Central memory CD4-positive, alpha-beta T cell (primary cell): ENCODE results near the gene RNASE11.
A peak's percentile ranks its signal among the peaks of the same experiment; 100 is the strongest.
"Not testable (repeated sequence)": the region's sequence is repeated elsewhere in the genome, so short reads cannot be mapped to it uniquely, and the experiment has no call there.

Source experiments
- DNase-seq: peaks from one replicate; pipeline ENCODE4 v3.0.0; 2022

RNASE11 gene

DNA sequence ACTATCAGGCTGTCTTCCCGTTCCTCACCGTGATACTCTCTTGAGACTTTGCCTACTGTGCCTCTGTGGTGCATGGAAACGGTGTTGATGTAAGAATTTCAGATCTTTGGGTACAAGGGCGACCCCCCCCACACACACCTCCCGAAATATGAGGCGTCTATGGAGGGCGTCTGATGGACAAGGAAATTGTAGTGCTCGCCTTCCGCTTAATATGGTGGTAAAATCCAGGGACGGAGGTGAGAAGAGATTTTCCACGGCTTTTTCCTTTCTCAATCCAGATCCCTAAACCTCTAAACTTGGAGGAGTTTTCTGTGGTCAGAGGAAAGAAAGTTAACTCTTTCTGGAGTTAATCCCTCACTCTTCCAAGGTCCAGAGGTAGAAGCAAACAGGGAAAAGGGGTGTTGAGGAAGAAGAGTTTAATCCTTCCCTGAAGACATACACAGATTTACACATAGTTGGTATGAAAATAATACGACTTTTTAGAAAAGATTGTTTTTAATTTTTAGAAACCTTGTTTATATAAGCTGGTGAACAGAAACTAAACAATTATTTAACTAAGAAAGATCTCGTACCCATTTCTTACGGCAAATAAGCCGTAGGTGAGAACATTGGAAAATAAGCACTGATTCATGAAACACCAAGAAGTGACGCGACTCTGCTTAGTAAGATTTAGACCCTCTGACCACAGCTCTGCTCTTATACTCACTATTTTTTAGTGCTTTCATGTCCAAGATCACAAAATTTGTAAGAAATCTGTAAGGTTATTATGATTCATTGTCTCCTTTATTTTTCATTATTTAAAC lies 26.4 kb upstream of the RNASE11 start:
- DNase-seq, result no peak

DNA sequence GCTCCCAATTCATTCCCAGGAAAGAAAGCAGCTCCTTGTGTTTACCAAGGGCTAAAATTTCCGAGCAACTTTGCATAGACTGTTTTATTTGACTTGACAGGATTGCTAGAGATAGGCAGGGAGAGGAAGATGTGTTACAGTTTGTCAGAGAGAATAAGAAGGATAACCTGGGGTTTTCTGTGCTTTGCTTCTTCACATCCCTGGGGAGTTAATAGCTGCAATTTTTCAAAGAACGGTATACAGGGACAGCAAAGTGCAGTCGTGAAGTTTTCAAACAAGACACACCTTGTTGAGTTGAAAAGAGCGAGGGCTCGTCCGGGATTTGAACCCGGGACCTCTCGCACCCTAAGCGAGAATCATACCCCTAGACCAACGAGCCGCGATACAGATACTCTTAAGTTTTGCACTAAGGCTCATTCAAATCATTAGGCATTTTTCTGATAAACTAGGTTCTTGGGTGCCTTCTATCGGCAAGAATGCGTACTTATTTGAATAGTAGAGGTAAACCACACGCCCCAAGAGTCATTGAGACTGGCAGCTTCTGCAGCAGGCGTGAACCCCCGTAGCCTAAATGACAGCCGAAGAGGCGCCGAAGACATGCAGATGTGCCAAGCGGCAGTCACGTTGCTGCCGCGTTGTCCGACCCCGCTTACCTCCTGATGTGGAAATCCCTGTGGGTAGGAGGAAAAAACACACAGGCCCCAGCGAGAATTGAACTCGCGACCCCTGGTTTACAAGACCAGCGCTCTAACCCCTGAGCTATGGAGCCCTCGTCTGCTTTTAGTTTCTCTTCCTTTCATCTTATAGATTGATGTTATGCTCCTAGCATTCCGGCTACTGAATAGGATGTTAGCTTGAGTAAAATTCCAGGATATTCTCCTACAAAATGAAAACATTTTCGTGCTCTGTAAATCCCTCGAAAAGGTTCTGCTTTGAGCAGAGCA lies 25.6 kb upstream of the RNASE11 start:
- peak; percentile 92 for DNase-seq

DNA sequence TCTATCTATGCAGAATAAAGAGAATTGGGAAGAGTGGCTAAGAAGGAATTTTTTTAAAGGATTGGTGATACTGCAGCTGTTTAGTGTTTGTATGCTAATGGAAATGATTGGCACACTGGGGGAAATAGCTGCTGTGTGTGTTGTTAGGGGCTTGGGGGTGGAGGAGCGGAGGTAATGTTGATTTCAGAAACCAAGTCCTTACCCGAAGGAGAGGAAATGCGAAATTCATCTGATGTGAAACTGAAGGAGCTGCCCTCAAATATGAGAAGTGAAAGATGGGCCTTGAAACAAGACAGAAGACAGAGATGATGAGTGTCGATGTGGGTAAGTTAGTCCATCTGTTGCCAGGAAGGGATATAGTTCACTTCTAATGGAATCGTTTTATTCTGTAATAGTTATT lies 24.6 kb upstream of the RNASE11 start:
- no peak for DNase-seq

DNA sequence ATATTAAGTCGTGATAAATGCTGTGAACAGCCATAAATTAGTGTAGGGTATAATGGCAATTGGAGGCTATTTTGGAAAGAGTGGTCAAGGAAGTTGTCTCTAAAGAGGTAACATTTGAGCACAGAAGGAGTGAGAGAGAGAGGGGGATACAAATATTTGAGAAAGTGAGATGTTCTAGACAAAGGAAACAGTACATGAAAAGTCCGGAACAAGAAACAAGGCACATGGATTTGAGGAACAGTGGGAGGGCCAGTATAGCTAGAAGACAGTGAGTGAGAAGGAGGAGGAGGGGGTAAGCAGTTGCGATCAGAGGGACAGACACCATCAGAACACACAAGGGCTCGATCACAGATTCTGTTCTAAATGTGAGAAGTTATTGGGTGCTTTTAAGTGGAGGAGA lies 23.5 kb upstream of the RNASE11 start:
- no peak for DNase-seq

DNA sequence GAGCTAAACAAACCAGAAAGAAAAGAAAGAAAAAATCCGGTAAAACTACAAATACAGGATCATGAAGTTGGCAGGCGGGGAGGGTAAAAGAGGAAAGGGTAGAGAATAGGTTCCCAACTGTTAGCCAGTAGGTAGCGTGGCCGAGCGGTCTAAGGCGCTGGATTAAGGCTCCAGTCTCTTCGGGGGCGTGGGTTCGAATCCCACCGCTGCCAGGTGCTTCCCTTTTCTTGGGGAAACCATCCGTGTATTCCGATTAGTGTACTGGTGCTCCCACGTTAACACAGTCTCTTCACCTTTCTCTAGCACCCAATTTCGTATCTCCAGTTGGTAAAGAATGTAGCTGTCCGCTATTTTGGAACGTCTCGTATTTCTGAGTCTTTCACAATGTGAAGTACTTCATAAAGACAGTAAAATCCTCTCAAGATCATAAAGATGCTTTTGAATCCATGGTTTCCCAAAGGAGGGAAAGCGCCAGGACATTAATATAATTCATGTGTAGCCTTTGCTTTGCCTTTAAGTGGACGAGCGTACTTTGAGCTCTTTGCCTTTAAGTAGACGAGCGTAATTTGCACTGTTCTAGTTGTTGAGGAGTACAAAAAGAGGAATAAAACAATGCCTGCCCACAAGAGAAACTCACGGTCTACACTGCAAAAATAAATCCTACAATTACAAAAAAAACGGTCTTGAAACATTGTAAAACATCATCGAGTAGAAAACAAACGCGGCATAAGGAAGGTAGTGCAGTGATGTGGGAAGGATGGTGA lies 22.4 kb upstream of the RNASE11 start:
- DNase-seq, result peak; percentile 69

DNA sequence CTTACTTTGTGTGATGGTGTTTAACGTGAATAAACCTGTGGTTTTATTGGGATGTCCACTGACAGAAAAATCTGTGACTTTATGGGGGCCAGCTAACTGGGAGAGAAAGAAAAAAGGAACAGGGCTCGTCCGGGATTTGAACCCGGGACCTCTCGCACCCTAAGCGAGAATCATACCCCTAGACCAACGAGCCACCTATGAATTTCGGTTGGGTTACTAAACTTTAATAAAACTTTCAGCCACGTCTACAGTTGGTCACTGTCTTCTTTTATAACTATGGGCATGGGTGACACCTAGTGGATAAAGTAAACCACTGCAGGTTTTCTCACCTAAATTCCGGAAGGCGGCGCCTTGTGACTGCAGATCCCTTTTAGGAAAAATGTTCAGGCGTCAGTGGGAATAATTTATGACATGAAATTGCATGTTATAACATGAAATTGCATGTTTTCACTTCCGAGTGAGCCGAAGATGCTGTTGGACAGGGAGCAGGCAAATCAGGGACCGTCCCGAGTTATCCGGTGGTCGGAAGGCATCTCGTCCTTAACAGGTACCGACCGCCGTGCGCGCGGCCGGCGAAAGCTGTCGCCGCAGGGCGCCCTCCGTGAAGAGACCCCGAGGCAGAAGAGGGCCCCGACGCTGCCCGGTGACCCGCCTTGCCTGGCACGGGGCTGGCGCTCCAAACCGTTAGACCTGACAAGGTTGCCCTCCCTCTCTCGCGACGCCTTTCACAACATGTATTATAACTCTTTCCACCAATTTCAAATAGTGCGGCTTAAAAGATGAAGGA lies 21.6 kb upstream of the RNASE11 start:
- peak; percentile 76 for DNase-seq

DNA sequence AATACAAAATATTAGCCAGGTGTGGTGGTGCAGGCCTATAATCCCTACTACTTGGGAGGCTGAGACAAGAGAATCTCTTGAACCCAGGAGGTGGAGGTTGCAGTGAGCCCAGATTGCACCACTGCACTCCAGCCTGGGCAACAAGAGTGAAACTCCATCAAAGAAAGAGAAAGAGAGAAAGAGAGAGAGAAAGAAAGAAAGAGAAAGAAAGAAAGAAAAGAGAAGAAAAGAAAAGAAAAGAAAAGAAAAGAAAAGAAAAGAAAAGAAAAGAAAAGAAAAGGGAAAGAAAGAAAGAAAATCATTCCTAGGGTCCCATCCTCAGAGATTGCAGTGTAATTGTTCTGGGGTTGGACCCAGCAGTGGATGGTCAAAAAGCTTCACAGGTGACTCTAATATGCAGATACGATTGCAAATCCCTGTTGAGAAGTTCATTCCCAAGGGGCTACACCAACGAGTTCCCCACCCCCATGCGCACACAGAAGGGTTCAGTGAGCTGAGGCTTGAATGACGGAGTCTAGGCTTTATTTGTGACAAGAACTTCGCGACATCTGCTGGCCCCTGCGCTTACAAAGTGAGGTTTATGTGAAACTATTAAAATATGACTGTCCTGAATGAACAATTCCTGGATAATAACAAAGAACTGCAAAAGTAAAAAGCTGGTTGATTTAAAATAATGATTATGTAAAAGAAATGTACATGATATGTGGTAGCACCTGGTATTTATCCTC lies 20.7 kb upstream of the RNASE11 start:
- no peak for DNase-seq

DNA sequence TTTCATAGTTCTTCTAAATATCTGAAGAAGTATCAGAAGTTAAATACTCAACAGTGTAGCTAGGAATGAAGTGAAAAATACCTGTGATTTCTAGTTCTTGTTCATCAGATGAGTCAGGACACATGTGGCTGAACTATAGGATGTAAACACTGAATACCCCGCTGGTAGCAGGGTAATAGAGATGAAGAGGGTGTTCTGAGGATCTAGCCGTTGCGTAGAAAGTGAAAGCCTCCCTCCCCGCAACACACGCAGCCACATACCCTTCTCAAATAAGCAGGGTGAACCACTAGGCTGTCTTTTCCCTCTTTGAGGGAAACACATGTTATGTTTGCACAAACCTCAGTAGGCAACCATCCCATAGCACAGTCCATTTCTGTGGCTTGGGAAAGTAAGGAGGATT lies 19.8 kb upstream of the RNASE11 start:
- DNase-seq, result no peak

DNA sequence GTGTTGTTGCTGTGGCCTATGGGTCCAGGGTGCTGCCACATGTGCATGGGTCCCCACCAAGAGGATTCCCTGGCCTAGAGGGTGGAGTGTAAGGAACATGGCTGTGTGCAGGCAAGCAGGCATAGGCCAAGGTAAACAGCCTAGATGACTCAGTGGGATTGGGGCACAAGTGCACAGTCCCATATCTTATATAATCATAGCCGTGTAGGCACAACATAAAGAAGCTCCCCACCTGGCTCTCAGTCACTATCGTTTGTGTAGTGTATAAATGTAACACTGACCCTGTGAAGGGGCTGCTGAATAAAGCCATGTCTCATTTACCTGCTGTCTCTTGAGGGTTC lies 19.1 kb upstream of the RNASE11 start:
- no peak for DNase-seq

DNA sequence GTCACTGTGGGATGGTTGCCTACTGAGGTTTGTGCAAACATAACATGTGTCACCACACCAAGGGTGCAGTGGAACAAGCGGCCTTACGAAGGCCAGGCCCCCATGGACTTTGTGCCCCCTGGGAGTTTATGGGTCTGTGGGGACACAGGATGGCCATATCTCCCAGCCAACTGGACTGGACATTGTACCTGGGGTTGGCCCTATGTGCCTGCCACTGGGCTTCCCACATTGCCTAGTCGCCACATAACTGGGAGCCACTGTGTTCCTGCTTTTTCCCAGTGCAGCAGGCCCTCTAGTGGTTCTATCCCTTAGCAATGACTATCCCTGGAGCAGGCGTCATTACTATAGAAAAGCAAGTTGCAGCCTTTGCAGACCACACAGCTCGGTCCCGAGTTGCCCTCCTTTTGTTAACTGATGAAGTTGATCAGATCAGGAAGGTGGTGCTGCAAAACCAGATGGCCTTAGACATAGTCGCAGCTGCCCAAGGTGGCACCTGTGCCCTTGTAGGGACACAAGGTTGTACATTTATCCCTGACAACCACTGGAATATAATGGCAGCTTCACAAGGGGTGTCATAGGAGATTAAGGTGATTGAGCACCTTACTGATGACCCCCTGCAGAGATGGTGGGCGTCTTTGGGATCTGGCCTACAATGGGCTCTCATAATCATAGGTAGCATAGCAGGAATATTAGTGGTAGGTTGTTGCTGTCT lies 18.5 kb upstream of the RNASE11 start:
- no peak for DNase-seq

DNA sequence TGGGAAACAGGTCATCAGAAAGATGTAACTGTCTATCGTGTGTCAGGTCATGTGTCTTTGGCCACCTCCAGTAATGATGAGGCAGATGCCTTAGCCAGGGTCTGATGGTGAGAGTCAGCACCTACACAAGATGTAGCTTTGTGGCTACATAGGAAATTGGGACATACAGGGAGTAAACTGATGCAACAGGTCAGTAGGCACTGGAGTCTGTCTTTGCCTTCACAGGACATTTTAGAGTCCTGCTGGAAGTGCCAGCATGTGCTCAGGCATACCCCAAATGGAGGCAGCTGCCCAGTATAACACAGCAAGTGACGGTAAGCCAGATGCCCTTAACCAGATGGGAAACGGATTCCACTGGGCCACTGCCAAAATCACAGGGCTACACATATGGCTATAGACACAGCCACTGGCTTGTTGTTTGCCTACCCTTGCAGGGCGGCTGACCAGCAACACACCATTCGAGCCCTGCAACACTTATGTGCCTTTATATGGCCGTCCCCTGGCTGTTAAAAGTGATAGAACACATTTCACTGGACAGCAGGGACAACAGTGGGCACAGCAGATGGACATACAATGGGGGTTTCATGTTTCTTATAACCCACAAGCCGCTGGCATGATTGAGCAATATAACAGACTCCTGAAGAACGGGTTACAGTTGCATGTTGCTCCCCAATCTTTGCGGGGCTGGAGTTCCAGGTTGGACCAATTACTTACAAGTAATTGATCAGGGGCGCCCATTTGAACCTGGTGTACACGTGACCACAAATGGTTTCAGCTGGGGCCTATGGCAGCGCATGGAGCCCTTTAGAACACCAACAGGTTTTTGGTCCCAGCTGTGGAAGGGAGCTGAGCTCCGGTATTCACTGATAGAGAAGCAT lies 16.3 kb upstream of the RNASE11 start:
- no peak for DNase-seq

DNA sequence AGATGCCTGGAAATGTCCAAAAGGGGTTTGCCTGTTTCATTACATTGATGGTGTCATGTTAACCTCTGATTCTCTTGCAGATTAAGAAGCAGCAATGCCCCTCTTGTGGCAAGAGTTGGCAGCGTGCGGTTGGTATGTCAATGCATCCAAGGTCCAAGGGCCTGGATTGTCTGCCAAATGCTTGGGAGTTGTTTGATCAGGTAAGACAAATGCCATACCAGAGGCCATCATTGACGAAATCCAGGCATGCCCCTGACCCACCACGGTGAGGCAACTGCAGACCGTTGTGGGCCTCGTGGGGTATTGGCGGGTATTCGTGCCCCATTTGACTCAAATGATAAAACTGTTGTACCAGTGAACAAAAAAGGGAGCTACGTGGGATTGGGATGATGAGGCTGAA lies 14.8 kb upstream of the RNASE11 start:
- no peak for DNase-seq

DNA sequence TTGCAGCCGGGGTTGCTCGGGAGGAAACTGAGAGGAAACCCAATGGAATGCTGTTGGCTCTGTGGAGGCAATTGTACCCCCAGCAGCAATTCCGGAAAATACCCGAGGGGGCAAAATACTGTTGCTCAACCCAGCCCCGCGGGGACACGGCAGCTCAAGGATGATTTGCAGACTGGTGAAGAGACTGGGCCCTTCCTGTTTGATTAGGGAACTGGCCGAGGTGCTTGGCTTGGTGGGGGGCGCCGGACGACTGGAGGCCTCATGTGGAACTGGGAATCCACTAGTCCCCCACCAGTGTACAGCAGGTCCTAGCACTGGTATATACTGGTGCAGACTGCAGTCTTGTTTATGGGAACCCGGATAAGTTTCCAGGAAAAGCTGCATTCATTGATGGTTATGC lies 13.7 kb upstream of the RNASE11 start:
- no peak for DNase-seq

DNA sequence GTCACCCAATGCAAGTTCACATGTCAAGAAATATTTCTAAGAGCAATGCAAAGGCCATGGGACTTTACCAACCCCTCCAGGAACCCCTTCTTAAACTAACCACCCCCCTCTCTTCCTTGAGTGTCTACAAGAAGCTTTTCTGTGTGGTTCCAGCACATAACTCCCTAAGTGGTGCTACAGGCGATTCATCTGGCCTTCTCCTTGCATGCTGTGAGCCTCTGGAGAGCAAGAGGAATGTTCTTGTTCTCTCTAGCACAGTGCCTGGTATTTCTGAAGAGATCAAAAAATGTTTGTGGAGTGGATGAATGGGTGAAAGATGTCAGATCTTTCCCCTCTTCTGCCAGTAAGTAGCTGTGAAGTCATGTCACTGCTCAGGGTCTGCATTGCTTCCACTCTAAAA lies 9.3 kb upstream of the RNASE11 start:
- no peak for DNase-seq

DNA sequence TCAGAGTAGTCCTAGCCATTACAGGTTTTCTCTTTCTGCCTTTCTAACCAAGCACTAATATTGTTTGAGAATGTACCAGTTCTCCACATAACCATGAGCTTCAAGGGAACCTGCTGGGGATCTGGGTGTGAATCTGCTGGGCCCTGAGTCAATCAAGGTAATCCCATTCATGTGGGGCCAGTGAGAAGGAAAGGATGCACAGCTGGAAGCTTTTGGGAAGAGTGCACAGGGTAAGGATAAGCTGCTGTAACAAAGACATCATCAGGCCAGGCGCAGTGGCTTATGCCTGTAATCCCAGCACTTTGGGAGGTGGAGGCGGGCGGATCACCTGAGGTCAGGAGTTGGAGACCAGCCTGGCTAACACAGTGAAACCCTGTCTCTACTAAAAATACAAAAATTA lies 7.9 kb upstream of the RNASE11 start:
- DNase-seq, result not testable (repeated sequence)

DNA sequence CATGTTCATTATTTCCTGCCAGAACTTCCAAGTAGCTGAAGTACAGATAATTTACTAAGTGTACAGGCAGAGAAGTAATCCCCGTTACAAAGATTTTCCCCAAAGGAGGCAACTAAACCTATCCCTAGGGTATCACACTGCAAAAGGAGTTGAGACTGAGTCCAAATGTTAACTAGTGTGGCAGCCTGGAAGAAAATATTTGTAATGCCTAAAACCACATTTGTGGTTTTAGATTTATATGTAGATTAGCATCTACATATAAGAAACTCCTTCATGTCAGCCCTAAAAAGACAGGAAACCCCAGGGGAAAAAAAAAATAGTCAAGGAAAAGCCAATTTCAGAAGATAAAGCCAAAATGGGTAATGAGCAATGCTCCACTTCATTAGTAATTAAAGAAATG lies 4.8 kb upstream of the RNASE11 start:
- DNase-seq, result no peak

DNA sequence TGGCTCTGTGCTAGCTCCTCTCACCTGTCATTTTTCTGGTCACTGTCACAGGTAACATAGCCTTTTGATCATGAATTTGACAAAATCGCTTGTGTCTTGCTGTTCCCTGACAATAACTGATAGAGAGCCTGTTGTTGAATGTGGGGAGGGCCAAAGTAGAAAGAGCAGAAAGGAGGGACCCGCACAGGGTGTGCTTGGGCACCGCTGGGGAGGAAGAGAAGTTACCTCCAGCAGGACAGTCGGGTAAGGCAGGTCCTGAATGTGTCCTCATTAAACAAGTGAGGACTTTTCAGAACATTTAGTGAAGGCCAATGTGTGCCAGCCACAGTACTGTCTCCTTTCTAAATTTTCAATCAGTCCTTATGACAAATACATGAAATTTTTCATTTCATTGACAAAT lies 3.4 kb upstream of the RNASE11 start, which contains the start of gene RNASE12:
Gene RNASE12, minus strand, starts transcription at position 142 of the 400 bp plus-strand sequence. CDS start 653 bp downstream, outside the sequence.
- no peak for DNase-seq

DNA sequence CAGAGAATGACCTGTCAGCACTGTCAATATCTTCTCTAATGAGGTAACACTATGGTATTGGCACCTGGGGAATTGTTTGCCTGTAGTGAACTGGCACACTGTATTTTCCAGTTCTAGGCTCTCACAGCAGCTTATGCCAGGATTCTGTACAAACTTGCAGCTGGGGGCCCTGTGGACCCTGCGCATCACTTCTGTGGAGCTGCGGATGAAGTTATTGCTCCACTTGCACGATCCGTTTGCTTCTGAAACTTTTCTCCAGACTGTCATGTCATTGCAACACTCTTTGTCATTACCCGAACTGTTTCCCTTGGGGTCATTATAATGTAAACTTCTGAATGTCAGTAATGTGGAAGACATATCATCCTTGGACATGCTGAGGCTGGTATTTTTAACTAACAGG lies 3.9 kb downstream of the RNASE11 start:
- DNase-seq, result no peak

DNA sequence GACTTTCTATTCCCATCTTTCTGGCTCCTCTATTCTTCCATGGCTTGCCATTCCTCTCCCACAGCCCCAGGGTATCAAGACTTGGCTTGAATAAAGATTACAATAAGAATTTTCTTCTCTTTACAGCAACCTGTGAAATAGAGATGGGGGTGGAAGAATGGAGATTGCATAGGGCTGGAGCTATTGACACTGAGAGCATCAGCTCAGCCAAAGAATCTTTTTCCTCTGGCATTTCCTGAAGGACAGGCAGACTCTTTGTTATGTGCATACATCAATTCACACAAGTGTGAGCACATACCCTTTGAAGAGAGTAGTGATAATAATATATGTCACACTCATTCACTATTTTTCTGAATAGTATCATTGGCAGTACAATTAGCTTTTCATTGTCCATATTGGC lies 4.7 kb downstream of the RNASE11 start:
- DNase-seq, result no peak

DNA sequence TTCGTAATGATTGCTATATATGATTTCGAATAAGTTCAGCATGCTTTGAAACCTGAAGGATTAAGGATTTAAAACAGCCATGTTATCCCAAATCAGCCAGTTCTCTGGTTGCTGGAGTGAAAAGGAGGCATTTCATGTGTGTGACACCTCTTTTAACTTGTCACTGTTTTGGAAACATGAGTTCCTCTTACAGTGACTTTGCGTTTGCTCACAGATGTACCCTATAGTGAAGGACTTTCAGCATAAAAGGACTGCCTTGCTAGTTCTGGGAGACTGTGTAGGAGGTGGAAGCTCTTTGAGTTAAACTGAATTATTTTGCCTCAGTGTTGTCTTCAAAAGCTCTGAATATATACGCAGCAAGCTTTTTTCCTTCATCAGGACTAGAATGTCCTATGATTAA lies 7.6 kb downstream of the RNASE11 start:
- DNase-seq, result no peak
